GM10266 (cell line): ENCODE data around the gene GLRX5.

Experiments used
- DNase-seq: peaks from one replicate; pipeline ENCODE4 v3.0.0; 2012; ENCODE audit errors: extremely low spot score
- CTCF ChIP-seq: IDR thresholded peaks from 2 replicates; pipeline ENCODE4 v1.5.1; 2012; ENCODE audit warnings: mild to moderate bottlenecking, low read depth; ENCODE audit not compliant: control insufficient read depth, insufficient read depth; ENCODE audit errors: missing control alignments

GLRX5 gene

GRCh38 chr14:95513291-95513690, 21.6 kb upstream of the GLRX5 start:
- DNase-seq, result no peak
- TF ChIP-seq CTCF, result no peak

DNA sequence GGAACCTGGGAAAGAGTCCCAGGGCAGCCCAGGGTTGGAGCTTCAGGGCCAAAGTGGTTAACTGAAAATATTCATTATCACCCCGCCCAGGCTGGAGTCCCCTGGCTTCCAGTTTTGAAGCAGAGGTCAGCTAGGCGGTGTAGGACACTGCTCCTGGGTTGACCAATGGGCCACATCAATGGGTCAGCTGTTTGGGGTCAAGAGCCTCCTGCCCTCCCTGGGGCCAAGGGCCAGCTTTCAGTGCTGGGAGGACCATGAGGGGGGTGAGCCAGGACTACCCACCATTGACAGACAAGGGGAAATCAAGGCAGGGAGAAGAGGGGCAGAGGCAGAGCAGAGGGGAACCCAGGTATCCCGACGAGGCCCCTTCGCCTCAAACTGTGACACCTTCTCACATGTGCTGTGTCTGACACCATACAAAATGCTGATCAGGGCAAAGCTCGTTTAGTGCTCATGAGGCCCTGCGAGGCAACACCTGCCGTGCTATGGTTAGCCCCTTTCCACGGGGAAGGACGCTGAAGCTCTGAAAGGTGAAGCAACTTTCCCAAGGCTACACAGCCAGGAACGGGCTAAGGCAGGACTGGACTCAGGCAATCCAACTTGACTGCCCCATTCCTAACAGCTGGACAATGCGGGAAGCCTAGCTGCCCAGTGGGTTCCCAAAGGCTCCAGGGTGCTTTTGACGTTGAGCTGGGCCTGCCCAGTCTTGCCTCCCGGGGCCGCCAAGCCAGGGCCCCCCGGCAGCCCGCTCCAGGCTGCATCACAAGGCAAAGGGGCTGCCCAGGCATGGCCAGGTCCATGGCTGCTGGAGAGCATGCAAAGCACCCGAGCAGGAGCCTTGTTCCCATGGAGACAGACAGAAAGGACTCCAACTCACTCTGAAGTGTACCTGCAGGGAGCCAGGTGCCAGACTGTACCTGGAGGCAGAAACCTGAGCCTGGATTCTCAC, 20.4 kb upstream of the GLRX5 start:
- DNase-seq, result no peak

GRCh38 chr14:95515080-95515489, 19.8 kb upstream of the GLRX5 start:
- no peak for TF ChIP-seq CTCF
- no peak for DNase-seq

More for the DNA sequence above, 20.4 kb upstream of the GLRX5 start:
- TF ChIP-seq CTCF, result no peak

DNA sequence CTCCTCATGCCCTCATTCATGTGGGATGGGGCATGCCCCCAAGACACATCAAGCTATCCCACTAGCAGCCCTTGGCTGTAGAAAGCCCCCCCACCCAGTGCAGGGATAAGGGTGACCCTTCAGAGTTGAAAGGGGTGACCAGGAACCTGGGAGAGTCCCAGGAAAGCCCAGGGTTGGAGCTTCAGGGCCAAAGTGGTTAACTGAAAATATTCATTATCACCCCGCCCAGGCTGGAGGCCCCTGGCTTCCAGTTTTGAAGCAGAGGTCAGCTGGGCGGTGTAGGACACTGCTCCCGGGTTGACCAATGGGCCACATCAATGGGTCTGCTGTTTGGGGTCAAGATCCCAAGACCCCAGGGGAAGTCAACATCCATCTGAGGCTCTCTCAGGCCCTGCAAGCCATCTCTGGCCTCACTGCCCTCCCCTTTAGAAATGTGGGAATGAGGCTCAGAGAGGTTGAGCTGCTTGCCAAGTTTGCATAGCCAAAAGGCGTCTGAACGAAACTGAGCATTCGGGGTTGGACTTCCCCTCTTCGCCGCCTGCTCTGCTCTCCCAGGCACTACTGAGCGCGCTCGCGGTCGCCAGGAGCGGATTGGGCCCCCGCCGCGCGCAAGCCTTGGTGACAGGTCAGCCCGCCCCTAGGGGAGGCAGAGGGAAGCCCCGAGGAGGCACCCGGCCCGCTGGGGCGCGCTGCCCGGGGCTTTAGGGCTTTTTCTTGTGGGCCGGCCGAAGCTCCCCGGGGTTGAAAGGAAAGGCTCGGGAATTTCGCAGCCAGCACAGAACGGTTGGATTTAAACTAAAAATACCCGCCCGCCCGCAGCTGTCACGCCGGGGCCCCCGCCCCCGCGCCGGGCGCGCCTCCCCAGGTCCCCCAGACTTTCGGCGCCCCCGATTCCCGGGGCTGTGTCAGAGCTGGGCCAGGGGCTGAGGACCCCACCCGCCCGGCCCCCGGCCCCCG, 19.0 kb upstream of the GLRX5 start:
- peak; percentile 94 for DNase-seq
- peak; percentile 45 for TF ChIP-seq CTCF

DNA sequence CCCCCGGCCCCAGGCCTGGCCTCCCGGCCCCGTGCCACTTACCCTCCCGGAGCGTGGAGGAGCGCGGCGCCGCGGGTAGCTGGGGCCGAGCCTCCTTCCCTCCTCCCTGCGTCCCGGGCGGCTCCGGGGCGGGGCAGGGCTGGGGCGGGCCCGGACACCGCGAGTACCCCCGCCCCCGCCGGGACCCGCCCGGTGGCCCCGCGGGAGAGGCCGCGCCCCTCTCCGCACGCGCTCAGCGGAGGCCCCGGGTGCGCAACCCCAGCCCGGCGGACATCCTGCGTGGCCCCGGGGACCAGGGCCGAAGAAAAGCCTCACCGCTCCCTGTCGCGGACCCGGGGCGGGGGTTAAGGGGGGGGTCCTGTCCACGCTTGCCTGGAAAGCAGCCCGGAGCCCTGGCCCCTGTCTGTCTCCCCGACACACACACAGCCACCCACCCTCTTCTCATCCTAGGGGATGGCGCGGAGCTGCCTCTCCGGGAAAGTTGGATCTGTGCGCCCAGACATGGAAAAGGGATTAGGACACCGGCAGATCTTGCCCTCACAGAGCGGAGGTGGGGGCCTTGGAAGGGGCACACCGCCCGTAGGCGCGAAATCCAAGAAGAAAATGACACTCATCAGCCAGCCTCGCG, 18.2 kb upstream of the GLRX5 start, which contains the start of gene SYNE3:
TSS of gene SYNE3 (minus strand) at position 97 of the 628 bp plus-strand sequence. CDS start 40,829 bp downstream, outside the sequence.
- no peak for TF ChIP-seq CTCF
- peak; percentile 92 for DNase-seq

DNA sequence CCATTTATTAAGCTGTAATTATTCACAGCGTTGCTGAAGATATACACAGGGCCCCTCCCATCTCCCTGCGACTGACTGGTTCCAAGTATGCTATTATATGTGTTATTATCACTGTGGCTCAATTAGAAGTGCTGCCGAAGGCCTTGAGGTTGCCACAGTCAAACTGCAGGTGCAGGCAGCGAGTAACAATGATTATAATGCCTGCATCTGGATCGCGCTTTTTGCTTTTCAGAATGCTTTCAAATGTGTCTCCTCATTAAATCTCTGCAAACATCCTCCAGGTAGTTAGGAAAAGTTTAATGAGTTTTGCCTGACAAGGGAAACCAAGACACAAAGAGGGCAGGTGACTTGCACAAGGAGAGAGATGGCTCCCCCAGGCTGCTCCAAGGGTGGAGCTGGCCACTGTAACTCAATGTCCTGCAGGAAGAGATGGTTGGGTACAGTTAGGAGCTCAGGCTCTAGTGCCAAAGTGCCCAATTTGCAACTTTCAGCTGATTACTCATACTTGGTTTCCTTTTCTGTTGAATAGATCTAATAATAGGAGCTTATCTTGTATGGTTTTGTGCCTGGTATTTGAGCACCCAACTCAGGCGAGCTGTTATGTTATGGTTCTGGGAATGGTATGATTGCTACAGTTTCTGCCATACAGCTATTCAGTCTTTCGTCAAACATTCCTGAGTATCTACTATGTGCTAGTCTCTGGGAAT, 16.7 kb upstream of the GLRX5 start:
- no peak for DNase-seq
- TF ChIP-seq CTCF, result no peak
